BLaER1 (cell line): ENCODE measurements around the gene VAMP3.
A peak's percentile ranks its signal among the peaks of the same experiment; 100 is the strongest.

Source experiments
- H3K27ac ChIP-seq: shearing (Covaris generic); formaldehyde crosslinking; 2 replicates; pipeline ENCODE4 v1.8.1; 2022
- H3K27me3 ChIP-seq: shearing (Covaris generic); formaldehyde crosslinking; 2 replicates; pipeline ENCODE4 v1.8.1; 2022
- H3K36me3 ChIP-seq: shearing (Covaris generic); formaldehyde crosslinking; 2 replicates; pipeline ENCODE4 v1.8.1; 2022
- H3K4me1 ChIP-seq: shearing (Covaris generic); formaldehyde crosslinking; 2 replicates; pipeline ENCODE4 v1.8.1; 2022
- H3K4me2 ChIP-seq: shearing (Covaris generic); formaldehyde crosslinking; 2 replicates; pipeline ENCODE4 v1.8.1; 2022
- H3K4me3 ChIP-seq: shearing (Covaris generic); formaldehyde crosslinking; 2 replicates; pipeline ENCODE4 v1.8.1; 2022
- H3K9ac ChIP-seq: shearing (Covaris generic); formaldehyde crosslinking; 2 replicates; pipeline ENCODE4 v1.8.1; 2022
- H3K9me3 ChIP-seq: shearing (Covaris generic); formaldehyde crosslinking; 2 replicates; pipeline ENCODE4 v1.8.1; 2022
- H4K20me1 ChIP-seq: shearing (Covaris generic); formaldehyde crosslinking; 2 replicates; pipeline ENCODE4 v1.8.1; 2022
- Cebpa-rat ChIP-seq: shearing (Covaris generic); IDR thresholded peaks from 2 replicates; pipeline ENCODE4 v1.8.1; 2022

The VAMP3 gene

DNA sequence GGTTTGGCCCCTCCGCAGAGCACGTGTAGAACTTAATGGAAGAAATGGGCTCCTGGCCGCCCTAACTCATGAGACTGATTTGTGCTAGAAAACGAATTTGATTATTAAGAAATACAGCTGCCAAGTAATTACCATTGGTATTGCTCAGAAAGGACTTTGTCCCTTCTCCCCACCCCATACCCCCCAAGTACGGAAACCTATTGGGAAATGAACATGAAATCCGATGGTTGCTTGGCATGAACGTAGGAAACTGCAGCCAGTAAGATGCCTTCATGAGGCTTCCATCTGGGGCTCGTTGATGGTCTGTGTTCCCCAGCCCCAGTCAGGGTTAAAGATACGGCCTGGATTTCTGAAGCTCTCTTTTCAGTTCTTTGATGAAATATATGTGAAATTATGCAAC lies 34.4 kb downstream of the VAMP3 start:
- no peaks in the 10 kb centered on the region for H3K9me3 ChIP-seq
- H3K4me3 ChIP-seq = no peak overlapping the region
- H3K9ac ChIP-seq = no peak overlapping the region
- no peak overlapping the region for H3K4me2 ChIP-seq
- H3K4me1 ChIP-seq = no peaks in the 10 kb centered on the region
- H3K27ac ChIP-seq = no peak overlapping the region
- TF ChIP-seq Cebpa-rat = no peak
- H3K36me3 ChIP-seq = peaks cover 5% of the 10 kb centered on the region; the same call in 1 of the 2 replicates
- no peaks in the 10 kb centered on the region for H3K27me3 ChIP-seq
- H4K20me1 ChIP-seq = no peaks in the 10 kb centered on the region

DNA sequence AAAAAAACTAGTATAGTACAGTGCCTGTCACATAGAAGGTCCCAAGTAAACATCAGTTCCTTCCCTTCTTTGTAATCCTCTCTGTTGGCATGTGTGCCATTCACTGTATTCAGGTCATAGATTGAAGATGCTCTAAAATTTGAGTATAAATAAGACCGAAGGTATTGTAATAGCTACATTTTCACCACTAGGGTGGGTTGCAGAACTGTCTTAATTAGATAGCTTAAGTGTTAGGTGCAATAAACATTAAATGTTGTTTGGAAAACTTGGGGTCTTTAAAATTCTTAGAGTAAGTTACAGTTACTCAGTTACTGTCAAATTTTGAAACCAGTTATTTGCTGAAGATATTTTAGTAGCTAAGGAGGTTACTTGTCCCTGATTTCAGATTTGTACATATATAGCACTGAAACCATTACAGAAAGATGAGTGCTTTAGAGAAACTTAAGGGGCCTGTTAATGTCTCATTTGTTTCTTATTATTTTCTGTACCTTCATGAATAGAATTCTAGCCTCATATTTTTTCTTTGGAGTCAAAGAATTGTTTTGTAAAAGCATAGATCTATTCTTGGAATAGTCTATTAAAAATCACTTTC lies 37.3 kb downstream of the VAMP3 start:
- Histone ChIP-seq H3K36me3 (peaks cover 10% of the 10 kb centered on the region), H3K4me2 (no peak overlapping the region), H4K20me1 (no peaks in the 10 kb centered on the region), H3K9me3 (peaks cover 9% of the 10 kb centered on the region), H3K27ac (no peak overlapping the region), H3K4me3 (no peak overlapping the region), H3K9ac (no peak overlapping the region), H3K27me3 (no peaks in the 10 kb centered on the region), H3K4me1 (no peaks in the 10 kb centered on the region)
- no peak for TF ChIP-seq Cebpa-rat

GRCh38 chr1:7809742-7810141 lies 38.6 kb downstream of the VAMP3 start:
- H3K4me3 ChIP-seq = no peak overlapping the region
- no peaks in the 10 kb centered on the region for H4K20me1 ChIP-seq
- no peaks in the 10 kb centered on the region for H3K27me3 ChIP-seq
- no peak overlapping the region for H3K9ac ChIP-seq
- no peaks in the 10 kb centered on the region for H3K4me1 ChIP-seq
- H3K27ac ChIP-seq = no peak overlapping the region
- H3K36me3 ChIP-seq = peaks cover 12% of the 10 kb centered on the region
- peaks cover 20% of the 10 kb centered on the region for H3K9me3 ChIP-seq
- TF ChIP-seq Cebpa-rat = no peak
- no peak overlapping the region for H3K4me2 ChIP-seq

- H3K9ac ChIP-seq = no peak overlapping the region
- no peak overlapping the region for H3K4me2 ChIP-seq
- TF ChIP-seq Cebpa-rat = no peak
- peaks cover 20% of the 10 kb centered on the region for H3K9me3 ChIP-seq
- no peak overlapping the region for H3K27ac ChIP-seq
- no peaks in the 10 kb centered on the region for H3K27me3 ChIP-seq
- H3K4me1 ChIP-seq = no peaks in the 10 kb centered on the region
- peaks cover 12% of the 10 kb centered on the region for H3K36me3 ChIP-seq
- H3K4me3 ChIP-seq = no peak overlapping the region
- H4K20me1 ChIP-seq = no peaks in the 10 kb centered on the region
Measured at GRCh38 chr1:7810395-7810794, 39.3 kb downstream of the VAMP3 start.

DNA sequence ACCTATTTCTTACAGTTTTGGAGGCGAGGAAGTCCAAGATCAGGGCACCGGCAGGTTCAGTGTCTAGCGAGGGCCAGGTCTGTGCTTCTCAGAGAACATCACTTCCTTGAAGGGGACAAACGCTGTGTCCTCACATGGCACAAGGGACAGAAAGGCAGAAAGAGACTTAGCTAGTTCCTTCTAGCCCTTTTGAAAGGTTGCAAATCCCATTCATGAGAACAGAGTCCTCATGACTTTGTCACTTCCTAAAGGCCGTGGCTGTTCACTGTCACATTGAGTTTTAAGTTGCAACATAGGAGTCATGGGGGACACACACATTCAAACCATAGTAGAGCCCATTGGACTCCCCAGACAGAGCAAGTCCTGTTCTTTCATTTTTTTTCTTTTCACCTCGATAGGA lies 40.4 kb downstream of the VAMP3 start:
- Histone ChIP-seq H3K4me1 (no peaks in the 10 kb centered on the region), H4K20me1 (no peaks in the 10 kb centered on the region), H3K36me3 (peaks cover 12% of the 10 kb centered on the region)

GRCh38 chr1:7813677-7814373 lies 42.7 kb downstream of the VAMP3 start:
- peaks cover 12% of the 10 kb centered on the region for H3K36me3 ChIP-seq
- no peak for TF ChIP-seq Cebpa-rat

More for the DNA sequence above, 40.4 kb downstream of the VAMP3 start:
- TF ChIP-seq Cebpa-rat = no peak
- Histone ChIP-seq H3K27me3 (no peaks in the 10 kb centered on the region), H3K9me3 (peaks cover 20% of the 10 kb centered on the region), H3K27ac (no peak overlapping the region), H3K4me2 (no peak overlapping the region), H3K9ac (no peak overlapping the region), H3K4me3 (no peak overlapping the region)

DNA sequence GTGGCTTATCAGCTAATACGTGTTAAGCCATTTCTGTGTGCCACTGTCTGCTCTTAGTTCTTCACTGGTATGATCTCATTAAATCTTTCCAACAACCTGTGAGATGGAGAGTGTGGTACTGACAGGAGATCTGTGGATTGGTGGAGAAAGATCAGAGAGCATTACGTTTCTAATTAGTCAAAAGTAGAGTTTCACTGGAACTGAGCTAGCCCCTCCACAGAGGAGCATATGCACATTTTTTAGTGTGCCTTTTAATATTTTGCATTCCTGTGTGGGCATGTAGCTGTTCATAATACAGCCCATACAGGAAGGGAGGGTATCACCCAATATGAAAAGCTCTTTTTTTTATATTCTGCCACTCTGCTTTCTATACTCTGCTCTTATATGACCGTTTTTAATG lies 50.2 kb downstream of the VAMP3 start:
- peaks cover 12% of the 10 kb centered on the region for H3K4me1 ChIP-seq
- H3K4me2 ChIP-seq = no peak overlapping the region
- H3K4me3 ChIP-seq = no peak overlapping the region
- no peak overlapping the region for H3K27ac ChIP-seq
- H3K9ac ChIP-seq = no peak overlapping the region
- H4K20me1 ChIP-seq = no peaks in the 10 kb centered on the region
- H3K27me3 ChIP-seq = no peaks in the 10 kb centered on the region
- no peaks in the 10 kb centered on the region for H3K36me3 ChIP-seq
- no peaks in the 10 kb centered on the region for H3K9me3 ChIP-seq
- no peak for TF ChIP-seq Cebpa-rat

More at GRCh38 chr1:7813677-7814373, 42.7 kb downstream of the VAMP3 start:
- no peak overlapping the region for H3K9ac ChIP-seq
- H3K27me3 ChIP-seq = no peaks in the 10 kb centered on the region
- peaks cover 20% of the 10 kb centered on the region for H3K9me3 ChIP-seq
- H4K20me1 ChIP-seq = no peaks in the 10 kb centered on the region
- H3K4me3 ChIP-seq = no peak overlapping the region
- H3K4me1 ChIP-seq = no peaks in the 10 kb centered on the region
- H3K27ac ChIP-seq = no peak overlapping the region
- no peak overlapping the region for H3K4me2 ChIP-seq

GRCh38 chr1:7824701-7825100 lies 53.6 kb downstream of the VAMP3 start:
- Histone ChIP-seq H3K27me3 (no peaks in the 10 kb centered on the region), H3K27ac (no peak overlapping the region), H3K4me1 (peaks cover 44% of the 10 kb centered on the region), H4K20me1 (no peaks in the 10 kb centered on the region), H3K9ac (no peak overlapping the region), H3K36me3 (peaks cover 8% of the 10 kb centered on the region), H3K4me3 (no peak overlapping the region), H3K9me3 (no peaks in the 10 kb centered on the region), H3K4me2 (no peak overlapping the region)
- no peak for TF ChIP-seq Cebpa-rat

DNA sequence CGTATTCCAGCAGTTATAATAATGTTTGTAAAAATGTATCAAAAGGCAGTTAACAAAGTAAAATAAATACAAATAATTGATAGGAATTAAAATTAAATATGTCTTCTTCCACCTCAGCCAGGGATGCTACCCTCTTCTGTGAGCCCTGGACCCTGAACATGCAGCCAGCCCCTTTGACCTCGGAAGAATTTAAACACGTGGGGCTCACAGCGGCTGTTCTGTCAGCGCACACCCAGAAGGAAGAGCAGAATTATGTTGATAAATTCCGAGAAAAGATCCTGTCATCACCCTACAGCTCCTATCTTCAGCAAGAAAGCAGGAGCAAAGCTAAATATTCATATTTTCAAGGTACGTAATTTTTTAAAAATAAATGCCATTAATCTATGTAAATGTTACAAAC lies 55.3 kb downstream of the VAMP3 start:
- no peak overlapping the region for H3K9ac ChIP-seq
- H3K4me2 ChIP-seq = peak overlapping the region; percentile 51
- H4K20me1 ChIP-seq = no peaks in the 10 kb centered on the region
- no peak overlapping the region for H3K4me3 ChIP-seq
- no peak for TF ChIP-seq Cebpa-rat
- H3K36me3 ChIP-seq = peaks cover 8% of the 10 kb centered on the region
- H3K9me3 ChIP-seq = no peaks in the 10 kb centered on the region
- peaks cover 61% of the 10 kb centered on the region for H3K4me1 ChIP-seq
- no peak overlapping the region for H3K27ac ChIP-seq
- no peaks in the 10 kb centered on the region for H3K27me3 ChIP-seq

DNA sequence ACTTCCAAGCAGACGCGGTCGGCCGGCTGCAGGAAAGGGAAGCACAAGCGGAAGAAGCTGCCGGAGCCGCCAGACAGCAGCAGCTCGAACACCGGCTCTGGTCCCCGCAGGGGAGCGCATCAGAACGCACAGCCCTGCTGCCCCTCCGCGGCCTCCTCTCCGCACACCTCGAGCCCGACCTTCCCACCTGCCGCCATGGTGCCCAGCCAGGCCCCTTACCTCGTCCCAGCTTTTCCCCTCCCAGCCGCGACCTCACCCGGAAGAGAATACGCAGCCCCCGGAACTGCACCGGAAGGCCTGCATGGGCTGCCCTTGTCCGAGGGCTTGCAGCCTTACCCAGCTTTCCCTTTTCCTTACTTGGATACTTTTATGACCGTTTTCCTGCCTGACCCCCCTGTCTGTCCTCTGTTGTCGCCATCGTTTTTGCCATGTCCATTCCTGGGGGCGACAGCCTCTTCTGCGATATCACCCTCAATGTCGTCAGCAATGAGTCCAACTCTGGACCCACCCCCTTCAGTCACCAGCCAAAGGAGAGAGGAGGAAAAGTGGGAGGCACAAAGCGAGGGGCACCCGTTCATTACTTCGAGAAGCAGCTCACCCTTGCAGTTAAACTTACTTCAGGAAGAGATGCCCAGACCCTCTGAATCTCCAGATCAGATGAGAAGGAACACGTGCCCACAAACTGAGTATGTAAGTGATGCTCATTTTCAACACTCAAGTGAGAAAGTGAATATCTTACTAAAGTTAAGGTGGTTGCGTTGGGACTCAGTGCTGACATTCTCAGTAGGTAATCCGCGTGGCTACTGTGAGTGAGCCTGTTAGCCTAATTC lies 56.2 kb downstream of the VAMP3 start:
- H4K20me1 ChIP-seq = no peaks in the 10 kb centered on the region
- H3K27me3 ChIP-seq = no peaks in the 10 kb centered on the region
- no peak overlapping the region for H3K9ac ChIP-seq
- peaks cover 71% of the 10 kb centered on the region for H3K4me1 ChIP-seq
- TF ChIP-seq Cebpa-rat = no peak
- peak overlapping the region; percentile 15; the same call in 1 of the 2 replicates for H3K4me2 ChIP-seq
- no peak overlapping the region; the same call in 1 of the 2 replicates for H3K27ac ChIP-seq
- no peak overlapping the region for H3K4me3 ChIP-seq
- no peaks in the 10 kb centered on the region for H3K9me3 ChIP-seq
- H3K36me3 ChIP-seq = peaks cover 8% of the 10 kb centered on the region
